Mucosa of rectum (tissue), 2 donors: ENCODE data around the gene USP32.

Experiments used
- H3K27ac ChIP-seq, 2 donors: one replicate each; pipeline ENCODE4 v1.7.0; 2013; ENCODE audit warnings: inconsistent platforms in 2 of 2, low read depth in 2 of 2, low read length in 2 of 2
- H3K27me3 ChIP-seq, 2 donors: one replicate each; pipeline ENCODE4 v1.7.0; 2013; ENCODE audit warnings: low read length in 2 of 2; ENCODE audit not compliant: control insufficient read depth in 2 of 2, insufficient read depth in 2 of 2
- H3K36me3 ChIP-seq, 2 donors: one replicate each; pipeline ENCODE4 v1.7.0; 2013; ENCODE audit warnings: low read length in 2 of 2; ENCODE audit not compliant: control insufficient read depth in 2 of 2, insufficient read depth in 2 of 2
- H3K4me1 ChIP-seq, 2 donors: one replicate each; pipeline ENCODE4 v1.7.0; 2013; ENCODE audit warnings: low read length in 2 of 2, mild to moderate bottlenecking in 1 of 2; ENCODE audit not compliant: control insufficient read depth in 2 of 2, insufficient read depth in 2 of 2
- H3K4me3 ChIP-seq, 2 donors: one replicate each; pipeline ENCODE4 v1.7.0; 2013; ENCODE audit warnings: low read length in 2 of 2
- H3K9ac ChIP-seq, 2 donors: one replicate each; pipeline ENCODE4 v1.7.0; 2013; ENCODE audit warnings: low read length in 2 of 2, low read depth in 1 of 2, mild to moderate bottlenecking in 1 of 2
- H3K9me3 ChIP-seq, 2 donors: one replicate each; pipeline ENCODE4 v1.7.0; 2013; ENCODE audit warnings: low read length in 2 of 2; ENCODE audit not compliant: control insufficient read depth in 2 of 2
- donor health status: healthy.
- donor health status: Normal muscosa, but diverticular disease.

USP32 gene

DNA sequence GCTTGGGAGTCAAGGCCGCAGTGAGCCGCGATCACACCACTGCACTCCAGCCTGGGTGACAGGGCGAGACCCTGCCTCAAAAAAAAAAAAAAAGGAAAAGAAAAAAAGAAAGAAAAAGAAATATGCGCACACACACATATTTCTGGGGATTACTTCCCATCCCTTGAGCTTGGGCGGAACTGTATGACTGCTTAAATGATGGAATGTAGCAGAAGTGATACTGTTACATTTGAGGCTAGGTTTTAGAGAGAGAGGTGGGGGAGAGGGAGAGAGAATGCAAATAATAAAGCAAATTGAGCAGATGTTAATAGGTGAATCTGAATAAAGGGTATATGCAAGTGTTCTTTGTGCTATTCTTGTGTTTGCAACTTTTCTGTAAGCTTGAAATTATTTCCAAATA is 12.0 kb upstream of the USP32 start:
- Histone ChIP-seq H3K36me3 (no peaks in the 10 kb centered on the region), H3K4me3 (no peak overlapping the region)

DNA sequence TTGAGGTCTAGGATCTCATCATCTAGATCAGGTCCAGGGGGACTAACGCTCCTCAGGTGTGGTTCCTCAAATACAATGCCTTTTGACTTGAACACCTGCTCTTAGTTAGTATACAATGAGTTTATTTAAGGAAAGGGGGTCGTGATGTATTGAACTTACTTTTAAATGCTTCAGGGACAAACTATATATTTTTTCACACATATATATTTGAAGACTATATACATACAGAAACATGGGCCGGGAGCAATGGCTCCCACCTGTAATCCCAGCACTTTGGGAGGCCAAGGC is 11.5 kb upstream of the USP32 start:
- H3K4me3 ChIP-seq, result no peak overlapping the region
- H3K27me3 ChIP-seq, result no peaks in the 10 kb centered on the region
- H3K36me3 ChIP-seq, result no peaks in the 10 kb centered on the region
- no peaks in the 10 kb centered on the region for H3K9me3 ChIP-seq
- no peak overlapping the region for H3K9ac ChIP-seq
- H3K27ac ChIP-seq, result no peak overlapping the region
- H3K4me1 ChIP-seq, result no peaks in the 10 kb centered on the region

More for the DNA sequence above, 12.0 kb upstream of the USP32 start:
- Histone ChIP-seq H3K27me3 (no peaks in the 10 kb centered on the region), H3K4me1 (no peaks in the 10 kb centered on the region), H3K27ac (no peak overlapping the region), H3K9ac (no peak overlapping the region), H3K9me3 (no peaks in the 10 kb centered on the region)

GRCh38 chr17:60401819-60402218 is 9.9 kb upstream of the USP32 start:
- H3K9me3 ChIP-seq, result no peaks in the 10 kb centered on the region
- H3K27ac ChIP-seq, result no peak overlapping the region
- no peak overlapping the region for H3K9ac ChIP-seq
- H3K4me3 ChIP-seq, result no peak overlapping the region
- H3K36me3 ChIP-seq, result no peaks in the 10 kb centered on the region
- H3K27me3 ChIP-seq, result no peaks in the 10 kb centered on the region
- H3K4me1 ChIP-seq, result no peaks in the 10 kb centered on the region

DNA sequence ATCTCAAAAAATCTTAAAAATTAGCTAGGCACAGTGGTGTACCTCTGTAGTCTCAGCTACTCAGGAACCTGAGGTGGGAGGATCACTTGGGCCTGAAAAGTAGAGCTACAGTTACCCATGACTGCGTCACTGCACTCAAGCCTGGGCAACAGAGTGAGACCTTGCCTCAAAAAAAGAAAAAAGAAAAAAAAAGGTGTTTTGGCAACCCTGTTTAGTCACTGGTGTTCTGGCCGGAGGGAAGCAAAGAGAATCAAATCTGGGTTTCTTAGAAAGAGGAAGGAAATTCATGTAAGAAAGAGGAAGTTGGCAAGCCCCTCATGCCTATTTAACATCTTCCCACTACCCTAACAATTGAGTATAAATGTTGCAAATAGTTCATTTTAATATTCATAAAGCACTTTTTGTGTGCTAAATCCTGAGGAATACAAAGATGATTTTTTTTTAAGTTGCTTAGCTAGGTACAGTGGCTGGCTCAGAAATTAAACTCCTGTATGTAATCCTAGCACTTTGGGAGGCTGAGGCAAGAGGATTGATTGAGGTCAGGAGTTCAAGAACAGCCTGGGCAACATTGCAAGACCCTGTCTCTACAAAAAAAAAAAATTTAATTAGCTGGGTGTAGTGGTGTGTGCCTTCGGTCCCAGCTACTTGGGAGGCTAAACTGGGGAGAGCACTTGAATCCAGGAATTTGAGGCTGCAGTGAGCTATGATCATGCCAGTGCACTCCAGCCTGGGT is 6.5 kb upstream of the USP32 start:
- Histone ChIP-seq H3K36me3 (no peaks in the 10 kb centered on the region), H3K9ac (no peak overlapping the region), H3K27ac (peak overlapping the region in 1 of 2 donors; percentile 56), H3K9me3 (no peaks in the 10 kb centered on the region), H3K4me3 (no peak overlapping the region), H3K4me1 (no peaks in the 10 kb centered on the region), H3K27me3 (no peaks in the 10 kb centered on the region)

- Histone ChIP-seq H3K4me1 (no peaks in the 10 kb centered on the region), H3K27me3 (no peaks in the 10 kb centered on the region), H3K4me3 (no peak overlapping the region), H3K9ac (no peak overlapping the region), H3K36me3 (no peaks in the 10 kb centered on the region), H3K27ac (no peak overlapping the region), H3K9me3 (no peaks in the 10 kb centered on the region)
These were observed 4.5 kb upstream of the USP32 start for GRCh38 chr17:60396412-60396811.

GRCh38 chr17:60395508-60396065 is 3.7 kb upstream of the USP32 start:
- Histone ChIP-seq H3K9ac (no peak overlapping the region), H3K9me3 (no peaks in the 10 kb centered on the region), H3K36me3 (no peaks in the 10 kb centered on the region), H3K27ac (no peak overlapping the region), H3K4me3 (no peak overlapping the region), H3K27me3 (no peaks in the 10 kb centered on the region), H3K4me1 (peaks cover 0 to 6% of the 10 kb centered on the region in 2 donors)

- Histone ChIP-seq H3K4me3 (no peak overlapping the region), H3K27ac (no peak overlapping the region), H3K9ac (no peak overlapping the region), H3K27me3 (no peaks in the 10 kb centered on the region), H3K9me3 (no peaks in the 10 kb centered on the region), H3K36me3 (no peaks in the 10 kb centered on the region), H3K4me1 (peaks cover 0 to 8% of the 10 kb centered on the region in 2 donors)
These were observed 2.1 kb upstream of the USP32 start for GRCh38 chr17:60393840-60394723.

- Histone ChIP-seq H3K9me3 (no peaks in the 10 kb centered on the region), H3K36me3 (no peaks in the 10 kb centered on the region), H3K4me3 (peak overlapping the region; percentile 91 to 94), H3K9ac (peak overlapping the region; percentile 90 to 92), H3K27ac (peak overlapping the region; percentile 92 to 95), H3K4me1 (peaks cover 0 to 8% of the 10 kb centered on the region in 2 donors), H3K27me3 (no peaks in the 10 kb centered on the region)
These were observed 1.1 kb upstream of the USP32 start for GRCh38 chr17:60392845-60393702.

DNA sequence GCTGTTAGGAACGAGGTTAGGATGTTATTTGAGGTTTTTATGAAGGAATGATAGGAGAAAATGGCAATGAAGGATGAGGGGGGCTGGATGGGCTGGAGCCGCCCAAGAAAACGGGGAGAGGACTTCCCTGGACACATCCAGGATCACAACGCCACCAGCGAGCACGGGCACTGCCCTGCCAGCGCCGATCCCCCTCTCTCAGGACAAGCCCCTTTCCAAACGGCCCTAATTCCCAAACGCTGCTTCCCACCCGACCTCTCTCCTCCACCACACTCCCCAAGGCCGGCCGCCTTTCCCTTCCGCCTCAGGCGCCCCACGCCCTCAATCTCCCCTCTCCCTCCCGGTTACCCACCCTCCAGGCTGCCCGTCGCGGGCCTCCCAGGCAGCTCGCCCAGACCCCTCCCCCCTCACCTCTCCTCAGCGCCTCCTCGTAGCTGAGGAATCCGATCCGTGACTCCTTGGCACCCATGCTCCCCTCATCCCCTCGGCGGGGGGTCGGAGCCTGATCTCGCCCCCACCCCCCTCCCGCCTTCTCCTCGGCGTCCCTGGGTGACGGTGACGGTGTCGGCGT is 377 bp downstream of the USP32 start:
- no peaks in the 10 kb centered on the region for H3K27me3 ChIP-seq
- peak overlapping the region; percentile 91 to 94 for H3K4me3 ChIP-seq
- no peaks in the 10 kb centered on the region for H3K9me3 ChIP-seq
- peak overlapping the region; percentile 90 to 94 for H3K9ac ChIP-seq
- peaks cover 0 to 8% of the 10 kb centered on the region in 2 donors for H3K4me1 ChIP-seq
- H3K27ac ChIP-seq, result peak overlapping the region; percentile 92 to 95
- no peaks in the 10 kb centered on the region for H3K36me3 ChIP-seq
